ENCODE data around the gene CCT5.

GRCh38 chr5:10209004-10209403 is 41.1 kb upstream of the CCT5 start:
- no peak for TF ChIP-seq EZH2phosphoT487 (IDR thresholded peaks at IDR 0.05; ENCODE audit: borderline replicate concordance)
- TF ChIP-seq, protein P1, sequence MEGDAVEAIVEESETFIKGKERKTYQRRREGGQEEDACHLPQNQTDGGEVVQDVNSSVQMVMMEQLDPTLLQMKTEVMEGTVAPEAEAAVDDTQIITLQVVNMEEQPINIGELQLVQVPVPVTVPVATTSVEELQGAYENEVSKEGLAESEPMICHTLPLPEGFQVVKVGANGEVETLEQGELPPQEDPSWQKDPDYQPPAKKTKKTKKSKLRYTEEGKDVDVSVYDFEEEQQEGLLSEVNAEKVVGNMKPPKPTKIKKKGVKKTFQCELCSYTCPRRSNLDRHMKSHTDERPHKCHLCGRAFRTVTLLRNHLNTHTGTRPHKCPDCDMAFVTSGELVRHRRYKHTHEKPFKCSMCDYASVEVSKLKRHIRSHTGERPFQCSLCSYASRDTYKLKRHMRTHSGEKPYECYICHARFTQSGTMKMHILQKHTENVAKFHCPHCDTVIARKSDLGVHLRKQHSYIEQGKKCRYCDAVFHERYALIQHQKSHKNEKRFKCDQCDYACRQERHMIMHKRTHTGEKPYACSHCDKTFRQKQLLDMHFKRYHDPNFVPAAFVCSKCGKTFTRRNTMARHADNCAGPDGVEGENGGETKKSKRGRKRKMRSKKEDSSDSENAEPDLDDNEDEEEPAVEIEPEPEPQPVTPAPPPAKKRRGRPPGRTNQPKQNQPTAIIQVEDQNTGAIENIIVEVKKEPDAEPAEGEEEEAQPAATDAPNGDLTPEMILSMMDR (conservative IDR thresholded peaks at IDR 0.05; ENCODE audit: low read length) = no peak
